Measurements from ENCODE around the gene EHD2. TPM values are rescaled to one million over a fixed set of nuclear protein-coding genes. Genes with fewer than 3 reads are reported as not detected.
"Not testable (repeated sequence)": the region's sequence is repeated elsewhere in the genome, so short reads cannot be mapped to it uniquely, and the experiment has no call there.

Gene EHD2
- total and polyA plus RNA-seq, 4 donors, result 68.0 to 190 (median 127) TPM

DNA sequence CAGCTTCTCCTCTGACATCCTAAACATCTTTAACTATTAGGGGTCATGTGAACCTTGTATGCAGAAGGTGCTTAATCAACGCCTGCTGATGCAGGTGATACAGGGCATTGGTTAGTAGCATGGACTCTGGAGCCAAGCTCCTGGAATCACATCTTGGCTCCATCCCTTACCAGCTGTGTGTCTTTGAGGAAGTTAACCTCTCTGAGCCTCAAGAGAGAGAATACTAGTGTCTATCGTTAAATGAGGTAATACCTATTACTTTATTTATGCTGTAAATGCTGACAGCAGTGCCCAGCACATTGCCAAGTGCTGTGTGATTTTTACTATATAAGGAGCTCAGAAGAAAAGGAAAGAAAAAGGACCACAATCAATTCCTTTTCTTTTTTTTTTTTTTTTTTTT, 54.1 kb downstream of the EHD2 start:
- no peaks in the 10 kb centered on the region for H3K9me3 ChIP-seq (ENCODE audit: control insufficient read depth in 4 of 4, insufficient read depth in 3 of 4, low read length in 3 of 4)
- TF ChIP-seq, protein P1, sequence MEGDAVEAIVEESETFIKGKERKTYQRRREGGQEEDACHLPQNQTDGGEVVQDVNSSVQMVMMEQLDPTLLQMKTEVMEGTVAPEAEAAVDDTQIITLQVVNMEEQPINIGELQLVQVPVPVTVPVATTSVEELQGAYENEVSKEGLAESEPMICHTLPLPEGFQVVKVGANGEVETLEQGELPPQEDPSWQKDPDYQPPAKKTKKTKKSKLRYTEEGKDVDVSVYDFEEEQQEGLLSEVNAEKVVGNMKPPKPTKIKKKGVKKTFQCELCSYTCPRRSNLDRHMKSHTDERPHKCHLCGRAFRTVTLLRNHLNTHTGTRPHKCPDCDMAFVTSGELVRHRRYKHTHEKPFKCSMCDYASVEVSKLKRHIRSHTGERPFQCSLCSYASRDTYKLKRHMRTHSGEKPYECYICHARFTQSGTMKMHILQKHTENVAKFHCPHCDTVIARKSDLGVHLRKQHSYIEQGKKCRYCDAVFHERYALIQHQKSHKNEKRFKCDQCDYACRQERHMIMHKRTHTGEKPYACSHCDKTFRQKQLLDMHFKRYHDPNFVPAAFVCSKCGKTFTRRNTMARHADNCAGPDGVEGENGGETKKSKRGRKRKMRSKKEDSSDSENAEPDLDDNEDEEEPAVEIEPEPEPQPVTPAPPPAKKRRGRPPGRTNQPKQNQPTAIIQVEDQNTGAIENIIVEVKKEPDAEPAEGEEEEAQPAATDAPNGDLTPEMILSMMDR (IDR thresholded peaks at IDR 0.05; ENCODE audit: control extremely low read depth, extremely low read depth), result no peak
- no peaks in the 10 kb centered on the region for H3K36me3 ChIP-seq (ENCODE audit: control insufficient read depth in 4 of 4, insufficient read depth in 4 of 4, low read length in 4 of 4)
- H3K27me3 ChIP-seq (ENCODE audit: control insufficient read depth in 3 of 3, insufficient read depth in 3 of 3, low read length in 2 of 3), result no peaks in the 10 kb centered on the region
- H3K27ac ChIP-seq (ENCODE audit: low read depth in 1 of 2, low read length in 1 of 2), result no peak overlapping the region
- peaks cover 0 to 3% (median 0%) of the 10 kb centered on the region in 5 donors for H3K4me1 ChIP-seq (ENCODE audit: control insufficient read depth in 5 of 5, insufficient read depth in 5 of 5, low read length in 5 of 5)
- H3K4me3 ChIP-seq, result no peak overlapping the region
- 42 to 82% methylated on average over 2 of the region's 2 CpGs for WGBS, 2 donors
- DNase-seq, result no peak
- ATAC-seq (ENCODE audit: insufficient read depth, low FRiP score), result no peak
- no peak overlapping the region for H3K9ac ChIP-seq (ENCODE audit: insufficient read depth in 1 of 2, low read length in 2 of 2)

GRCh38 chr19:47768604-47769003, 55.4 kb downstream of the EHD2 start:
- H3K27me3 ChIP-seq (ENCODE audit: control insufficient read depth in 3 of 3, insufficient read depth in 3 of 3, low read length in 2 of 3), result no peaks in the 10 kb centered on the region
- H3K4me1 ChIP-seq (ENCODE audit: control insufficient read depth in 5 of 5, insufficient read depth in 5 of 5, low read length in 5 of 5), result peaks cover 0 to 3% (median 0%) of the 10 kb centered on the region in 5 donors
- H3K27ac ChIP-seq (ENCODE audit: low read depth in 1 of 2, low read length in 1 of 2), result no peak overlapping the region
- ATAC-seq (ENCODE audit: insufficient read depth, low FRiP score) (no peak), DNase-seq (no peak)
- no peaks in the 10 kb centered on the region for H3K36me3 ChIP-seq (ENCODE audit: control insufficient read depth in 4 of 4, insufficient read depth in 4 of 4, low read length in 4 of 4)
- TF ChIP-seq, protein P1 (IDR thresholded peaks at IDR 0.05; ENCODE audit: control extremely low read depth, extremely low read depth), result no peak
- no peaks in the 10 kb centered on the region for H3K9me3 ChIP-seq (ENCODE audit: control insufficient read depth in 4 of 4, insufficient read depth in 3 of 4, low read length in 3 of 4)
- no peak overlapping the region for H3K9ac ChIP-seq (ENCODE audit: insufficient read depth in 1 of 2, low read length in 2 of 2)
- no peak overlapping the region for H3K4me3 ChIP-seq
- 80 to 93% methylated on average over 2 of the region's 2 CpGs for WGBS, 2 donors

DNA sequence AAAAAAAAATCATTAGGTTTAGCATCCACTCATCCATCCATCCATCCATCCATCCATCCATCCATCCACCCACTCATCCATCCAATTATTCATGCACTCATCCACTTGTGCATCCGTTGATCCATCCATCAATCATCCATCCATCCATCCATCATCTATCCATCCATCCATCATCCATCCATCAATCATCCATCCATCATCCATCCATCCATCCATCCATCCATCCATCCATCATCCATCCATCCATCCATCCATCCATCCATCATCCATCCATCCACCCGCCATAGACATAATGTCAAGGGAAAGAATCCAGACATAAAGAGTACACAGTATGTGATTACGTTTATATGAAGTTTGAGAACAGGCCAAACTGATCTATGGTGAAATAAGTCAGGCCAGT, 56.3 kb downstream of the EHD2 start:
- H3K9me3 ChIP-seq (ENCODE audit: control insufficient read depth in 4 of 4, insufficient read depth in 3 of 4, low read length in 3 of 4), result no peaks in the 10 kb centered on the region
- 79 to 89% methylated on average over 3 of the region's 3 CpGs for WGBS, 2 donors
- H3K4me3 ChIP-seq, result no peak overlapping the region
- no peaks in the 10 kb centered on the region for H3K36me3 ChIP-seq (ENCODE audit: control insufficient read depth in 4 of 4, insufficient read depth in 4 of 4, low read length in 4 of 4)
- no peak overlapping the region for H3K9ac ChIP-seq (ENCODE audit: insufficient read depth in 1 of 2, low read length in 2 of 2)
- TF ChIP-seq, protein P1 (IDR thresholded peaks at IDR 0.05; ENCODE audit: control extremely low read depth, extremely low read depth), result no peak
- H3K4me1 ChIP-seq (ENCODE audit: control insufficient read depth in 5 of 5, insufficient read depth in 5 of 5, low read length in 5 of 5), result peaks cover 0 to 3% (median 0%) of the 10 kb centered on the region in 5 donors
- H3K27me3 ChIP-seq (ENCODE audit: control insufficient read depth in 3 of 3, insufficient read depth in 3 of 3, low read length in 2 of 3), result no peaks in the 10 kb centered on the region
- no peak for ATAC-seq (ENCODE audit: insufficient read depth, low FRiP score)
- no peak overlapping the region for H3K27ac ChIP-seq (ENCODE audit: low read depth in 1 of 2, low read length in 1 of 2)
- no peak for DNase-seq

DNA sequence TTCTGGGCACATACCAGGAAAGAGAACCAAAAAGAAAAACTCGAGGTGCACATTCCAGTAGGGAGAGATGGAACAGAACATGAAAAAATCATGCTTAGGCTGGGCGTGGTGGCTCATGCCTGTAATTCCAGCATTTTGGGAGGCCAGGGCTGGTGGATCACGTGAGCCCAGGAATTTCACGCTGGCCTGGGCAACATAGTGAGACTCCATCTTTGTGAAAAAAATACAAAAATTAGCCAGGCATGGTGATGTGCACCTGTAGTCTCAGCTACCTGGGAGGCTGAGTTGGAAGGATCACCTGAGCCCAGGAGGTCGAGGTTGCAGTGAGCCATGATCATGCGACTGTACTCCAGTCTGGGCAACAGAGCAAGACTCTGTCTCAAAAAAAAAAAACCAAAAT, 58.1 kb downstream of the EHD2 start:
- not testable (repeated sequence) for H3K27ac ChIP-seq (ENCODE audit: low read depth in 1 of 2, low read length in 1 of 2); H3K36me3 ChIP-seq (ENCODE audit: control insufficient read depth in 4 of 4, insufficient read depth in 4 of 4, low read length in 4 of 4); H3K4me3 ChIP-seq; H3K9ac ChIP-seq (ENCODE audit: insufficient read depth in 1 of 2, low read length in 2 of 2); H3K4me1 ChIP-seq (ENCODE audit: control insufficient read depth in 5 of 5, insufficient read depth in 5 of 5, low read length in 5 of 5); H3K9me3 ChIP-seq (ENCODE audit: control insufficient read depth in 4 of 4, insufficient read depth in 3 of 4, low read length in 3 of 4); DNase-seq; H3K27me3 ChIP-seq (ENCODE audit: control insufficient read depth in 3 of 3, insufficient read depth in 3 of 3, low read length in 2 of 3); ATAC-seq (ENCODE audit: insufficient read depth, low FRiP score)
- WGBS, 2 donors, result 79 to 89% methylated on average over 6 of the region's 6 CpGs

Data from lung (tissue), 12 donors.